GM12872 (cell line): Measurements from ENCODE around the gene MAIP1.

ENCODE experiments used
- TF ChIP-seq, protein P1 (sequence below): IDR thresholded peaks from 3 replicates; pipeline ENCODE4 v1.5.1; 2011; ENCODE audit warnings: low read depth, mild to moderate bottlenecking, low read length, moderate library complexity; ENCODE audit not compliant: insufficient read depth

The MAIP1 gene

DNA sequence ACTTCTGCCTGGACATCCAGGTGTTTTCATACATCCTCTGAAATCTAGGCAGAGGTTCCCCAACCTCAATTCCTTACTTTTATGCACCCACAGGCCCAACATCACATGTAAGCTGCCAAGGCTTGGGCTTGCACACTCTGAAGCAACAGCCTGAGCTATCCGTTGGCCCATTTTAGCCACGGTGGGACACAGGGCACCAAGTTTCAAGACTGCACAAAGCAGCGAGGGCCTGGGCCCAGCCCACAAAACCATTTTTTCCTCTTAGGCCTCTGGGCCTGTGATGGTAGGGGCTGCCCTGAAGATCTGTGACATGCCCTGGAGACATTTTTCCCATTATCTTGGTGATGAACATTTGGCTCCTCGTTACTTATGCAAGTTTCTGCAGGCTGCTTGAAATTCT is 38.4 kb upstream of the MAIP1 start:
- TF ChIP-seq, protein P1, sequence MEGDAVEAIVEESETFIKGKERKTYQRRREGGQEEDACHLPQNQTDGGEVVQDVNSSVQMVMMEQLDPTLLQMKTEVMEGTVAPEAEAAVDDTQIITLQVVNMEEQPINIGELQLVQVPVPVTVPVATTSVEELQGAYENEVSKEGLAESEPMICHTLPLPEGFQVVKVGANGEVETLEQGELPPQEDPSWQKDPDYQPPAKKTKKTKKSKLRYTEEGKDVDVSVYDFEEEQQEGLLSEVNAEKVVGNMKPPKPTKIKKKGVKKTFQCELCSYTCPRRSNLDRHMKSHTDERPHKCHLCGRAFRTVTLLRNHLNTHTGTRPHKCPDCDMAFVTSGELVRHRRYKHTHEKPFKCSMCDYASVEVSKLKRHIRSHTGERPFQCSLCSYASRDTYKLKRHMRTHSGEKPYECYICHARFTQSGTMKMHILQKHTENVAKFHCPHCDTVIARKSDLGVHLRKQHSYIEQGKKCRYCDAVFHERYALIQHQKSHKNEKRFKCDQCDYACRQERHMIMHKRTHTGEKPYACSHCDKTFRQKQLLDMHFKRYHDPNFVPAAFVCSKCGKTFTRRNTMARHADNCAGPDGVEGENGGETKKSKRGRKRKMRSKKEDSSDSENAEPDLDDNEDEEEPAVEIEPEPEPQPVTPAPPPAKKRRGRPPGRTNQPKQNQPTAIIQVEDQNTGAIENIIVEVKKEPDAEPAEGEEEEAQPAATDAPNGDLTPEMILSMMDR: no peak

DNA sequence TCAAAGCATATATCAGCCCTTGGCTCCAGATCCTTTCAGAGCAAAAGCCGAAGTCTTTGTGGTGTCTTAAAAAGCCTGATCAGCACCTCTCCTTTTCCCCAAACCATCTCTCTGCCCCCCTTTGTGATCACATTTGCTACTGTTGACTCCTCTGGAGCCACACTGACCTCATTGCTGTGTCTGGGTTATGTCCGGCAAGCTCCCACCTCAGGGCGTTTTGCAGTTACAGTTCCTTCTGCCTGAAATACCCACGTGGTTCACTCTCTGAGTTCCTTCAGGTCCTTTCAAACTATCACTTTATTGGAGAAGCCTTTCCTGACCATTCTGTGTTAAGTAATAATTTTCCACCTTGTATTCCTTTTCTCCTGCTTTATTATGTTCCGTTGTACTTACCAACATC is 32.5 kb upstream of the MAIP1 start:
- TF ChIP-seq, protein P1: no peak

DNA sequence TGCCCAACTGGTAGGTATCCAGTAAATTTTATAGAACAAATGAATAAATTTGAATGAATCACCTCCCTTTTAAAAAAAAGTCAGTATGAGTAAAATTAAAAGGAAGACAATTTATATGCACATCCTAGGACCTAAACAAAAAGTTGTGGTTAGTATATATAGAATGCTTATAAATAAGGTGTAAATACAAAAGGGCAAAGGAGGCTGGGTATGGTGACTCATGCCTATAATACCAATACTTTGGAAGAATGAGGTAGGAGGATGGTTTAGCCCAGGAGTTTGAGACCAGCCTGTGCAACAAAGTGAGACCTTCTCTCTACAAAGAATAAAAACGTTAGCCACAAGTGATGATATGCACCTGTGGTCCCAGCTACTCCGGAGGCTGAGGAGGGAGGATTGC is 31.5 kb upstream of the MAIP1 start:
- TF ChIP-seq, protein P1: no peak

DNA sequence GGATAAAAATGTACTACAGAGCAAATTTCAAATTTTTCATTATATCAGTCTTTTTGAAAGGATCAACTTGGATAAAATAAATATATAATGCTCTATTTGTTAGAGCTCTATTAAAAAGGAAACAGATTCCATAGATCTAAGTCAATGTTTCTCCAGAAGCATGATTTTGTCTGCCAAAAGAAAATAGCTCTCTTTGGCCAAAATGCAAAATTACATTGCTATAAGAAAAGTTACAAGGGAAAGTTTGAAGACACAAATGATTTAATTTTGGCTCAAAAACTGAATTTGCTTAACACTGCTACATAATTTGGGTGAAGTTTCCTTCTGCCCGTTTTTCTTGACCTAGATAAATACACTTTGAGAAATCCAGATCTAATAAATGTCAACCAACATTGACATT is 28.6 kb upstream of the MAIP1 start:
- TF ChIP-seq, protein P1: no peak

DNA sequence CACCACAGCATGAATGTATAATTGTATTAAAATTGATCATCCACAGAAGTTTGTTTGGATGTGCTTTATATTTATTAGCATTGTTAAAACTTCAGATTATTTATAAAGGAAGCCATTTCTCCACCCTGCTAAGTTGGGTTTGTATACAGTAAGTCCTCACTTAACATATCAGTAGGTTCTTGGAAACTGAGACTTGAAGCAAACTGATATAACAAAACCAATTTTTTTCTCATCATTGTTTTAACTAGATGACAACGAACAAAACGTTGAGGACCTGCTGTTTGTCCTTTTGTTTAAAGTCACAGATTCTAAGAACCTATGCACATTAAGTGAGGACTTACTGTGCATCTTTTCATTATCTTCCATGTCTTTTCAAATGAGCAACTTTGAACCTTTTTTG is 27.2 kb upstream of the MAIP1 start:
- TF ChIP-seq, protein P1: no peak

DNA sequence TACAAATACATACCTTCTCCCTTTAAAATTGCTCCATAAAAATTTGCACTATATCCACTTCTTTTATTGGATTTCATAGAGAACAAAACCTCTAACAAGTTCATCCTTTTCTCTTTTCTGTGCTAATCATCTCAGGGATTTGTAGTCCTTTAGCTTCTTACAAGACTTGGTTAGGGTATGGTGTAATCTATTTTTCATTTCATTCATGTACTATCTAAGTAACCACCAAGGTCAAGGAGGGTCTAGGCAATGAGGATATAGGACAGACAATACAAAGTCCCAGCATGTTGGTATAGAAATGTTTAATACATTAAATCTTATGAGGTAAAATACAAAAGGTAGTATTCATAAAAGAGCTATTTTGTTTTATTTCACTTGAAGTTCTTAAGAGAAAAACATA is 26.8 kb upstream of the MAIP1 start:
- TF ChIP-seq, protein P1: no peak

DNA sequence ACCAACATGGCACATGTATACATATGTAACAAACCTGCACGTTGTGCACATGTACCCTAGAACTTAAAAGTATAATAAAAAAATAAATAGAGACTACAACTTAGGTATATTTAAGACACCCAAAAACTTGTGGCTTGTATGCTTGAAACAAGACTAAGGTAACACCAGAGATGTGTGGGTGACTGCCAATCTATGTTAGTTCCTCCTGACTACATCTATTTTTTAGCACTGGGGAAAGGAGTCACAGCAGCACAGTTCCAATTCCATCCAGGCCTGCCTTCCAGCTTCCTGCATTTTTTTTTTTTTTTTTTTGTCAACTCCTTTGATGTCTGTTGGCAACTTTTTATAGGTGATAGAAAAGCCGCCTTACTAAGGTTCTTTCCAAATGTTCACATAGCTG is 26.1 kb upstream of the MAIP1 start:
- TF ChIP-seq, protein P1: no peak
